HepG2 (cell line): ENCODE measurements around the gene BICRAL. TPM values are rescaled to one million over a fixed set of nuclear protein-coding genes. Genes with fewer than 3 reads are reported as not detected.

Experiments
- DNMT1 ChIP-seq: sonication (generic); formaldehyde crosslinking; IDR thresholded peaks from 2 replicates; pipeline ENCODE4 v1.5.1; 2020; ENCODE audit warnings: mild to moderate bottlenecking, missing genetic modification reagents
- HMGA1 ChIP-seq: sonication (generic); formaldehyde crosslinking; conservative IDR thresholded peaks from 2 replicates; pipeline ENCODE4 v1.4.0; 2020; ENCODE audit warnings: missing genetic modification reagents
- MED8 ChIP-seq: sonication (generic); formaldehyde crosslinking; IDR thresholded peaks from 2 replicates; pipeline ENCODE4 v1.8.1; 2023; ENCODE audit warnings: mild to moderate bottlenecking, missing genetic modification reagents; ENCODE audit not compliant: insufficient replicate concordance
- RFXAP ChIP-seq: sonication (generic); formaldehyde crosslinking; IDR thresholded peaks from 2 replicates; pipeline ENCODE4 v1.4.0; 2020; ENCODE audit warnings: missing genetic modification reagents, borderline replicate concordance
- RORA ChIP-seq: sonication (generic); formaldehyde crosslinking; IDR thresholded peaks from 2 replicates; pipeline ENCODE4 v1.5.0; 2020; ENCODE audit warnings: mild to moderate bottlenecking, missing genetic modification reagents, moderate library complexity
- SAP130 ChIP-seq: IDR thresholded peaks from 2 replicates; pipeline ENCODE4 v1.6.1; 2016; ENCODE audit warnings: low read depth
- TBL1XR1 ChIP-seq: fragments of 150-350 bp; IDR thresholded peaks from 2 replicates; pipeline ENCODE4 v1.6.1; 2014; ENCODE audit warnings: borderline replicate concordance, low read length; ENCODE audit not compliant: partially characterized antibody
- ZMYM3 ChIP-seq: sonication (generic); formaldehyde crosslinking; IDR thresholded peaks from 2 replicates; pipeline ENCODE4 v1.5.1; 2020; ENCODE audit warnings: mild to moderate bottlenecking, missing genetic modification reagents
- ZNF143 ChIP-seq: sonication (generic); formaldehyde crosslinking; IDR thresholded peaks from 2 replicates; pipeline ENCODE4 v1.4.0; 2020; ENCODE audit warnings: missing genetic modification reagents
- ZNF292 ChIP-seq: sonication (generic); formaldehyde crosslinking; IDR thresholded peaks from 2 replicates; pipeline ENCODE4 v1.8.1; 2022; ENCODE audit warnings: mild to moderate bottlenecking, low read depth, missing genetic modification reagents, borderline replicate concordance
- ZNF547 ChIP-seq: sonication (generic); formaldehyde crosslinking; IDR thresholded peaks from 2 replicates; pipeline ENCODE4 v1.5.1; 2020; ENCODE audit warnings: mild to moderate bottlenecking, missing genetic modification reagents
- ZNF598 ChIP-seq: sonication (generic); formaldehyde crosslinking; IDR thresholded peaks from 2 replicates; pipeline ENCODE4 v1.5.1; 2020; ENCODE audit warnings: mild to moderate bottlenecking, missing genetic modification reagents, borderline replicate concordance
- ZNF775 ChIP-seq: sonication (generic); formaldehyde crosslinking; IDR thresholded peaks from 2 replicates; pipeline ENCODE4 v1.4.0; 2020; ENCODE audit warnings: missing genetic modification reagents, mild to moderate bottlenecking, moderate library complexity, borderline replicate concordance
- ZNF816 ChIP-seq: sonication (generic); formaldehyde crosslinking; IDR thresholded peaks from 2 replicates; pipeline ENCODE4 v1.8.0; 2022; ENCODE audit warnings: missing genetic modification reagents, mild to moderate bottlenecking, borderline replicate concordance
- polyA plus RNA-seq, 8 experiments: library from polyadenylated mRNA; depleted of rRNA in 3 of 8; stranded (reverse) in 7 of 8; unstranded in 1 of 8; fragments of >200 nt; fragmentation: Illumina TruSeq in 4 of 8; extraction: Trizol in 4 of 8; gene quantifications; 2 replicates each; pipeline versions ENCODE4 v1.2.1 to v1.2.3, GENCODE V29; 2011 to 2016; ENCODE audit warnings: low read depth in 4 of 8, missing spikeins in 1 of 8, mixed read lengths in 1 of 8; ENCODE audit not compliant: insufficient read depth in 1 of 8
- total RNA-seq, 5 experiments: library from RNA; depleted of rRNA; stranded (reverse); fragments of >200 nt; fragmentation: Illumina TruSeq; extraction: Trizol; gene quantifications; 2 replicates each; pipeline ENCODE4 v1.2.3, GENCODE V29; 2016; ENCODE audit warnings: low read depth in 1 of 5
- TF ChIP-seq, protein P1 (sequence below): sonication (generic); formaldehyde crosslinking; IDR thresholded peaks from 2 replicates; pipeline ENCODE4 v1.4.0; 2020; ENCODE audit warnings: missing genetic modification reagents
- TF ChIP-seq, protein P2 (sequence below): sonication (generic); formaldehyde crosslinking; IDR thresholded peaks from 2 replicates; pipeline ENCODE4 v1.8.0; 2022; ENCODE audit warnings: missing genetic modification reagents, mild to moderate bottlenecking, inconsistent platforms, borderline replicate concordance
- TF ChIP-seq, protein P3 (sequence below): sonication (generic); formaldehyde crosslinking; IDR thresholded peaks from 2 replicates; pipeline ENCODE4 v1.5.0; 2020; ENCODE audit warnings: mild to moderate bottlenecking, missing genetic modification reagents
- TF ChIP-seq, protein P4 (sequence below): sonication (generic); formaldehyde crosslinking; IDR thresholded peaks from 2 replicates; pipeline ENCODE4 v1.8.0; 2022; ENCODE audit warnings: missing genetic modification reagents, mild to moderate bottlenecking, moderate library complexity, borderline replicate concordance
- TF ChIP-seq, protein P5 (sequence below): IDR thresholded peaks from 2 replicates; pipeline ENCODE4 v1.6.1; 2016; ENCODE audit warnings: low read depth, control low read depth

The BICRAL gene
- total and polyA plus RNA-seq, 2 of the 13 experiments (the other 11 are each of a cell fraction or from before 2014, with no cell fraction given): 5.0 to 13.5 TPM

DNA sequence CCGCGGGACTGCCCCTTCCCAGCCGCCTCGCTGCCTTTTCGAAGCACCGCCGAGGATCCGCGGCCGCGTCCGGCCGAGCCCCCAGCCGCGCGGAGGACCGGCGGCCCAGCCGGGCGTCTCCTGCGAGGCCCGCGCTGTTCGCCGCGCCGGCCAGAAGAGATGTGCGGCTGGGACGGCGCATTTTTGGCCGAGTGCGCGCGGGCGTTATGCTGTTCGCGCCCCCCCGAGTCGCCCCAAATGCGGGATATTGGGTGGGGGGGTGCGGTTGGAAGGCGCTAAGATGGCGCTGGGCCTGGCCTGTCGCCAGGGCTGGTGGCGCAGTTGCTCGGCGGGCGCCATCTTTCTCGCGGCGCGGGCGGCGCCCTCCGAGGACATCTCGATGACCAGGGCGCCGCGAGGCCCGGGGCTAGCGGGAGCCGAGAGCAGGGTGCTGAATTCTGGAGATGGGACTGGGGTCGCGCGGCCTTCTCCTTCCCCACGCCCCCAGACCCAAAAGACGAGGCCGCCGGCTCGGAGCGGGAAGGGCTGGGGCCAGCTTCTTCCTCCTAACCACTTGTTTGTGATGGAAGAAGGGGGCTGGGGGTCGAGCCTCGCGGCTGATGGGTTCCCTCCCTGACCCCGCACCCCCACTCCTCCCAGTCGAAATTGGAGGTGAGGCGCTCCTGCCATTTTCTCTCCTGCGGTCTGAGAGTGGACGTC lies 1.5 kb downstream of the BICRAL start (continued):
- TF ChIP-seq, protein P1, sequence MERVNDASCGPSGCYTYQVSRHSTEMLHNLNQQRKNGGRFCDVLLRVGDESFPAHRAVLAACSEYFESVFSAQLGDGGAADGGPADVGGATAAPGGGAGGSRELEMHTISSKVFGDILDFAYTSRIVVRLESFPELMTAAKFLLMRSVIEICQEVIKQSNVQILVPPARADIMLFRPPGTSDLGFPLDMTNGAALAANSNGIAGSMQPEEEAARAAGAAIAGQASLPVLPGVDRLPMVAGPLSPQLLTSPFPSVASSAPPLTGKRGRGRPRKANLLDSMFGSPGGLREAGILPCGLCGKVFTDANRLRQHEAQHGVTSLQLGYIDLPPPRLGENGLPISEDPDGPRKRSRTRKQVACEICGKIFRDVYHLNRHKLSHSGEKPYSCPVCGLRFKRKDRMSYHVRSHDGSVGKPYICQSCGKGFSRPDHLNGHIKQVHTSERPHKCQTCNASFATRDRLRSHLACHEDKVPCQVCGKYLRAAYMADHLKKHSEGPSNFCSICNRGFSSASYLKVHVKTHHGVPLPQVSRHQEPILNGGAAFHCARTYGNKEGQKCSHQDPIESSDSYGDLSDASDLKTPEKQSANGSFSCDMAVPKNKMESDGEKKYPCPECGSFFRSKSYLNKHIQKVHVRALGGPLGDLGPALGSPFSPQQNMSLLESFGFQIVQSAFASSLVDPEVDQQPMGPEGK (CRISPR knock-in tag): peak; percentile 97
- TF ChIP-seq DNMT1 (CRISPR knock-in tag) (peak; percentile 50; the same call in 1 of the 2 replicates), MED8 (CRISPR knock-in tag) (peak; percentile 81), ZNF816 (CRISPR knock-in tag) (no peak; the same call in 1 of the 2 replicates), RFXAP (CRISPR knock-in tag) (0 out of 2 replicates have a peak, but pooled peaks have one; percentile 77), ZMYM3 (CRISPR knock-in tag) (0 out of 2 replicates have a peak, but pooled peaks have one; percentile 17), ZNF547 (CRISPR knock-in tag) (peak; percentile 98), HMGA1 (CRISPR knock-in tag) (no peak), SAP130 (CRISPR knock-in tag) (peak; percentile 43), TBL1XR1 (peak; percentile 2), ZNF598 (CRISPR knock-in tag) (peak; percentile 61; the same call in 1 of the 2 replicates), ZNF775 (no peak), RORA (CRISPR knock-in tag) (no peak), ZNF143 (peak; percentile 28; the same call in 1 of the 2 replicates), ZNF292 (CRISPR knock-in tag) (no peak)
- TF ChIP-seq, protein P2, sequence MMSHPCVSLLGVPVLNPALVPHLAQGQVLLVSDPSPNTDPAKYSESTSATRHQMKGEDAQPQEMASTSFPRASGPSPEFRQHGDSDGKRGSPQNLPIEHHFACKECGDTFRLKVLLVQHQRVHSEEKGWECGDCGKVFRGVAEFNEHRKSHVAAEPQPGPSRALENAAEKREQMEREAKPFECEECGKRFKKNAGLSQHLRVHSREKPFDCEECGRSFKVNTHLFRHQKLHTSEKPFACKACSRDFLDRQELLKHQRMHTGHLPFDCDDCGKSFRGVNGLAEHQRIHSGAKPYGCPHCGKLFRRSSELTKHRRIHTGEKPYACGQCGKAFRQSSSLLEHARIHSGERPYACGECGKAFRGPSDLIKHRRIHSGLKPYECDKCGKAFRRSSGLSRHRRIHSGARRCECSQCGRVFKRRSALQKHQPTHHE: 0 out of 2 replicates have a peak, but pooled peaks have one; percentile 53
- TF ChIP-seq, protein P3, sequence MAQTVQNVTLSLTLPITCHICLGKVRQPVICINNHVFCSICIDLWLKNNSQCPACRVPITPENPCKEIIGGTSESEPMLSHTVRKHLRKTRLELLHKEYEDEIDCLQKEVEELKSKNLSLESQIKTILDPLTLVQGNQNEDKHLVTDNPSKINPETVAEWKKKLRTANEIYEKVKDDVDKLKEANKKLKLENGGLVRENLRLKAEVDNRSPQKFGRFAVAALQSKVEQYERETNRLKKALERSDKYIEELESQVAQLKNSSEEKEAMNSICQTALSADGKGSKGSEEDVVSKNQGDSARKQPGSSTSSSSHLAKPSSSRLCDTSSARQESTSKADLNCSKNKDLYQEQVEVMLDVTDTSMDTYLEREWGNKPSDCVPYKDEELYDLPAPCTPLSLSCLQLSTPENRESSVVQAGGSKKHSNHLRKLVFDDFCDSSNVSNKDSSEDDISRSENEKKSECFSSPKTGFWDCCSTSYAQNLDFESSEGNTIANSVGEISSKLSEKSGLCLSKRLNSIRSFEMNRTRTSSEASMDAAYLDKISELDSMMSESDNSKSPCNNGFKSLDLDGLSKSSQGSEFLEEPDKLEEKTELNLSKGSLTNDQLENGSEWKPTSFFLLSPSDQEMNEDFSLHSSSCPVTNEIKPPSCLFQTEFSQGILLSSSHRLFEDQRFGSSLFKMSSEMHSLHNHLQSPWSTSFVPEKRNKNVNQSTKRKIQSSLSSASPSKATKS: no peak
- TF ChIP-seq, protein P4, sequence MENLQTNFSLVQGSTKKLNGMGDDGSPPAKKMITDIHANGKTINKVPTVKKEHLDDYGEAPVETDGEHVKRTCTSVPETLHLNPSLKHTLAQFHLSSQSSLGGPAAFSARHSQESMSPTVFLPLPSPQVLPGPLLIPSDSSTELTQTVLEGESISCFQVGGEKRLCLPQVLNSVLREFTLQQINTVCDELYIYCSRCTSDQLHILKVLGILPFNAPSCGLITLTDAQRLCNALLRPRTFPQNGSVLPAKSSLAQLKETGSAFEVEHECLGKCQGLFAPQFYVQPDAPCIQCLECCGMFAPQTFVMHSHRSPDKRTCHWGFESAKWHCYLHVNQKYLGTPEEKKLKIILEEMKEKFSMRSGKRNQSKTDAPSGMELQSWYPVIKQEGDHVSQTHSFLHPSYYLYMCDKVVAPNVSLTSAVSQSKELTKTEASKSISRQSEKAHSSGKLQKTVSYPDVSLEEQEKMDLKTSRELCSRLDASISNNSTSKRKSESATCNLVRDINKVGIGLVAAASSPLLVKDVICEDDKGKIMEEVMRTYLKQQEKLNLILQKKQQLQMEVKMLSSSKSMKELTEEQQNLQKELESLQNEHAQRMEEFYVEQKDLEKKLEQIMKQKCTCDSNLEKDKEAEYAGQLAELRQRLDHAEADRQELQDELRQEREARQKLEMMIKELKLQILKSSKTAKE (CRISPR knock-in tag): no peak
- TF ChIP-seq, protein P5, sequence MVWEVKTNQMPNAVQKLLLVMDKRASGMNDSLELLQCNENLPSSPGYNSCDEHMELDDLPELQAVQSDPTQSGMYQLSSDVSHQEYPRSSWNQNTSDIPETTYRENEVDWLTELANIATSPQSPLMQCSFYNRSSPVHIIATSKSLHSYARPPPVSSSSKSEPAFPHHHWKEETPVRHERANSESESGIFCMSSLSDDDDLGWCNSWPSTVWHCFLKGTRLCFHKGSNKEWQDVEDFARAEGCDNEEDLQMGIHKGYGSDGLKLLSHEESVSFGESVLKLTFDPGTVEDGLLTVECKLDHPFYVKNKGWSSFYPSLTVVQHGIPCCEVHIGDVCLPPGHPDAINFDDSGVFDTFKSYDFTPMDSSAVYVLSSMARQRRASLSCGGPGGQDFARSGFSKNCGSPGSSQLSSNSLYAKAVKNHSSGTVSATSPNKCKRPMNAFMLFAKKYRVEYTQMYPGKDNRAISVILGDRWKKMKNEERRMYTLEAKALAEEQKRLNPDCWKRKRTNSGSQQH (CRISPR knock-in tag): peak; percentile 43; the same call in 1 of the 2 replicates
